ENCODE data around the gene TMEM135. TPM values are rescaled to one million over a fixed set of nuclear protein-coding genes. Genes with fewer than 3 reads are reported as not detected.

TMEM135 gene
- total RNA-seq, 2 experiments from 2014 or later: 14.1 to 15.6 TPM

DNA sequence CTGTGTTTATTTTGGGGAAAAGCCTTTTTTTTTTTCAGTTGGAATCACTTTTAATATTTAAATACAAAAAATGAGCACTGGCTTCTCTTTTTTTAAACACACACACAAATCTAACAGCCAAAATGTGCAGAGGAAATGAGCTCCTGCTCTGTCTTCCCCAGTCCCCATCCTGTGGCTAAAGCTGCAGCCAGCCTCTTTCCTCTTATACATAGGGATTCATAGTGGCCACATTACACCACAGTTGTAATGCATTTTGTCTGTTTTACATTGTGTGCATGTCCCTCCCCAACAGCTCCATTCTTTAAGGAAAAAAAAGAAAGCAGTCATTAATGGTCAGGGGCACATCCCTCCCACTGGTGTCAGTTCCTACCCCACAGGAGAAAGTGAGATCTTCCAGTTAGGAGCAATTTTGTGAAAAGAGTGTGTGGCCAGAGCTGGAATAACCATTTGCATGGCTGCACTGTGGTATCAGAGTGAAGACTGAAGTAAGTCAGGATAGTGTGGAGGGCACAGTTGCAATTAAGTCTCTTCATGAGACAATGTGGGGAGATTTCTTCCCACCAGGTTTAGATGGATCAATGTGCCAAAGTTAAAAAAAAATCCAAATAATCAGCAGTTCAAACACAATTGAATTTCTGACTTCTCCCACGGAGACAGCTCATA lies 220.6 kb downstream of the TMEM135 start:
- Histone ChIP-seq H3K27ac (ENCODE audit: low read depth in 1 of 2, low read length in 2 of 2) (no peak overlapping the region), H3K36me3 (ENCODE audit: insufficient read depth, low read length) (no peaks in the 10 kb centered on the region), H3K27me3 (ENCODE audit: control insufficient read depth in 1 of 2, insufficient read depth in 2 of 2, low read length in 2 of 2) (no peaks in the 10 kb centered on the region), H3K9me3 (ENCODE audit: control insufficient read depth in 1 of 2, insufficient read depth in 1 of 2, low read length in 2 of 2) (no peaks in the 10 kb centered on the region), H3K4me1 (ENCODE audit: insufficient read depth, low read length) (no peaks in the 10 kb centered on the region), H3K4me3 (ENCODE audit: low read length) (no peak overlapping the region)
- no peak for DNase-seq
- intact Hi-C loops (cut with DNase I, micrococcal nuclease): no loop called here
- CTCF ChIA-PET: no interaction called here
- TF ChIP-seq, protein P1, sequence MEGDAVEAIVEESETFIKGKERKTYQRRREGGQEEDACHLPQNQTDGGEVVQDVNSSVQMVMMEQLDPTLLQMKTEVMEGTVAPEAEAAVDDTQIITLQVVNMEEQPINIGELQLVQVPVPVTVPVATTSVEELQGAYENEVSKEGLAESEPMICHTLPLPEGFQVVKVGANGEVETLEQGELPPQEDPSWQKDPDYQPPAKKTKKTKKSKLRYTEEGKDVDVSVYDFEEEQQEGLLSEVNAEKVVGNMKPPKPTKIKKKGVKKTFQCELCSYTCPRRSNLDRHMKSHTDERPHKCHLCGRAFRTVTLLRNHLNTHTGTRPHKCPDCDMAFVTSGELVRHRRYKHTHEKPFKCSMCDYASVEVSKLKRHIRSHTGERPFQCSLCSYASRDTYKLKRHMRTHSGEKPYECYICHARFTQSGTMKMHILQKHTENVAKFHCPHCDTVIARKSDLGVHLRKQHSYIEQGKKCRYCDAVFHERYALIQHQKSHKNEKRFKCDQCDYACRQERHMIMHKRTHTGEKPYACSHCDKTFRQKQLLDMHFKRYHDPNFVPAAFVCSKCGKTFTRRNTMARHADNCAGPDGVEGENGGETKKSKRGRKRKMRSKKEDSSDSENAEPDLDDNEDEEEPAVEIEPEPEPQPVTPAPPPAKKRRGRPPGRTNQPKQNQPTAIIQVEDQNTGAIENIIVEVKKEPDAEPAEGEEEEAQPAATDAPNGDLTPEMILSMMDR (IDR thresholded peaks at IDR 0.05): no peak
- Mint-ChIP-seq H3K4me1 (ENCODE audit: low read depth) (peaks cover 11% of the 10 kb centered on the region), H3K4me3 (no peak overlapping the region), H3K9me3 (no peaks in the 10 kb centered on the region), H3K36me3 (ENCODE audit: low read depth) (no peaks in the 10 kb centered on the region), H3K27ac (no peak overlapping the region), H3K27me3 (no peaks in the 10 kb centered on the region)
- no peak for ATAC-seq (ENCODE audit: poor library complexity)
- POLR2A ChIA-PET: no interaction called here

DNA sequence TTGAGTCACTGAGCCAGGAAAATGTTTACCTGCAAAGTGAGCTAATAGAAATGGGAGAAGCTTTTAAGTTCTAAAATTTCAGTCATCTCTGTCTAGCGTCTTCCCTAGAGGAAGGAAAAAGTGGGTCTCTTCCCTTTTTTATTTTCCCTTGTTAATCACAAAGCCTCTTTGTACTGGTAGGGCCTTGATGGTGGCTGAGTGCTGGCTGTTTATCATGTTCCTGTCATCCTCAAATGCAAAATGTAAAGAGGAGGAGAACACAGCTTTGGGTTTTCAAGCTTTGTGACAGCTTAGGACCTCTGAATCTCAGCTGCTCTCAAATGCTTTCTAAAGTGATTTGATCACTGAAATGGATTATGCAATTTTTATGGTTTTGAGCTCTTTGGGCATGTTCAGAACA lies 222.0 kb downstream of the TMEM135 start:
- Mint-ChIP-seq H3K27ac (no peak overlapping the region), H3K9me3 (no peaks in the 10 kb centered on the region), H3K36me3 (ENCODE audit: low read depth) (no peaks in the 10 kb centered on the region), H3K4me3 (no peak overlapping the region), H3K27me3 (no peaks in the 10 kb centered on the region), H3K4me1 (ENCODE audit: low read depth) (peaks cover 9% of the 10 kb centered on the region)
- H3K27me3 ChIP-seq (ENCODE audit: control insufficient read depth in 1 of 2, insufficient read depth in 2 of 2, low read length in 2 of 2): no peaks in the 10 kb centered on the region
- intact Hi-C loops (cut with DNase I, micrococcal nuclease): no loop called here
- H3K4me3 ChIP-seq (ENCODE audit: low read length): no peak overlapping the region
- DNase-seq: no peak
- no peaks in the 10 kb centered on the region for H3K4me1 ChIP-seq (ENCODE audit: insufficient read depth, low read length)
- no peaks in the 10 kb centered on the region for H3K36me3 ChIP-seq (ENCODE audit: insufficient read depth, low read length)
- H3K9me3 ChIP-seq (ENCODE audit: control insufficient read depth in 1 of 2, insufficient read depth in 1 of 2, low read length in 2 of 2): no peaks in the 10 kb centered on the region
- H3K27ac ChIP-seq (ENCODE audit: low read depth in 1 of 2, low read length in 2 of 2): no peak overlapping the region
- ChIA-PET CTCF (no interaction called here), POLR2A (no interaction called here)
- TF ChIP-seq, protein P1 (IDR thresholded peaks at IDR 0.05): no peak
- no peak for ATAC-seq (ENCODE audit: poor library complexity)

DNA sequence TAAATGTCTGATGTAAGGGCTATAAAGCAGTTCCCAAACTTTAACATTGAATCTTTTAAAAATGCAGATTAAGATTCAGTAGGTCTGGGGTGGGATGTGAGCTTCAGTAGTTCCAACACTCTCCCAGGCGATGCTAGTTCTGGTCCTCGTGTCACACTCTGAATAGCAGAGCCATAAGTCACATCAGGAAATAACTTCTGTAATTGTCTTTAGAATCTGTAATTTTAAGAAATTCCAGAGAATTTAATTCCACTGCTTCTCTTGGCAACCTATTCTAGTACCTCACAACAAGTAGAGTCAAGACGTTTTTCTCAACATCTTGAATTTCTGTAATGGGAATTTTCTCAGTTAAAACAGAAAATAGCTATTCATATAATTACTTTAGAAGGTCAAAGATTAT lies 223.1 kb downstream of the TMEM135 start:
- Mint-ChIP-seq H3K4me1 (ENCODE audit: low read depth) (no peaks in the 10 kb centered on the region), H3K36me3 (ENCODE audit: low read depth) (no peaks in the 10 kb centered on the region), H3K9me3 (no peaks in the 10 kb centered on the region), H3K27ac (no peak overlapping the region), H3K4me3 (no peak overlapping the region), H3K27me3 (no peaks in the 10 kb centered on the region)
- Histone ChIP-seq H3K9me3 (ENCODE audit: control insufficient read depth in 1 of 2, insufficient read depth in 1 of 2, low read length in 2 of 2) (no peaks in the 10 kb centered on the region), H3K4me3 (ENCODE audit: low read length) (no peak overlapping the region), H3K27me3 (ENCODE audit: control insufficient read depth in 1 of 2, insufficient read depth in 2 of 2, low read length in 2 of 2) (no peaks in the 10 kb centered on the region), H3K27ac (ENCODE audit: low read depth in 1 of 2, low read length in 2 of 2) (no peak overlapping the region), H3K36me3 (ENCODE audit: insufficient read depth, low read length) (no peaks in the 10 kb centered on the region), H3K4me1 (ENCODE audit: insufficient read depth, low read length) (no peaks in the 10 kb centered on the region)
- DNase-seq: no peak
- intact Hi-C loops (cut with DNase I, micrococcal nuclease): no loop called here
- CTCF ChIA-PET: interaction anchor here (0.6 kb wide), 1 partner anchor 29 kb away, joined by 3 read pairs; no protein-coding TSS in a partner anchor
- ATAC-seq (ENCODE audit: poor library complexity): no peak
- POLR2A ChIA-PET: no interaction called here
- TF ChIP-seq, protein P1 (IDR thresholded peaks at IDR 0.05): no peak
